Endothelial cell of umbilical vein (primary cell): ENCODE measurements around the gene MYO7B. TPM values are rescaled to one million over a fixed set of nuclear protein-coding genes. Genes with fewer than 3 reads are reported as not detected.

Experiments
- BruUV-seq: library from RNA; stranded (reverse); fragments of 400-500 nt; replicated peaks from 2 replicates; lab custom pipeline; 2021; lab: Mats Ljungman, UMichigan
- CTCF ChIA-PET: fragments of 300-600, 350-600 bp; sonication (Branson Sonifier 250); formaldehyde crosslinking; loops from one replicate; lab custom pipeline; 2021; ENCODE audit warnings: antibody characterized with exemption, inconsistent platforms; lab: Charles Lee
- POLR2A ChIA-PET: fragments of 300-600, 350-600 bp; sonication (Branson Sonifier 250); formaldehyde crosslinking; loops from one replicate; lab custom pipeline; 2021; ENCODE audit warnings: antibody characterized with exemption, inconsistent platforms; lab: Charles Lee
- DNase-seq: peaks from one replicate; pipeline ENCODE4 v3.0.0-alpha.2; 2011; ENCODE audit warnings: low read depth, low spot score
- FAIRE-seq: peaks from 2 replicates; lab custom pipeline; 2011; peaks lifted over from hg19 to GRCh38; lab: Jason Lieb, UNC
- H2AFZ ChIP-seq: 2 replicates; pipeline ENCODE4 v1.6.0; 2012; ENCODE audit warnings: low read depth, low read length, control low read depth, inconsistent platforms
- H3K27ac ChIP-seq: 2 replicates; pipeline ENCODE4 v1.5.1; 2011; ENCODE audit warnings: low read depth, mild to moderate bottlenecking, control low read depth, low read length, moderate library complexity; ENCODE audit not compliant: insufficient read depth
- H3K27me3 ChIP-seq, 2 experiments: 2 replicates each; pipeline versions ENCODE4 v1.6.0 to v1.6.1; 2011; ENCODE audit warnings: low read length in 2 of 2, mixed read lengths in 1 of 2; ENCODE audit not compliant: control insufficient read depth in 2 of 2, insufficient read depth in 2 of 2
- H3K36me3 ChIP-seq, 2 experiments: 2 replicates in 1 of 2; 3 replicates in 1 of 2; pipeline ENCODE4 v1.5.1; 2011; ENCODE audit warnings: low read length in 2 of 2, mild to moderate bottlenecking in 1 of 2, moderate library complexity in 1 of 2; ENCODE audit not compliant: control insufficient read depth in 2 of 2, insufficient read depth in 2 of 2; ENCODE audit errors: extremely low read depth in 1 of 2
- H3K4me1 ChIP-seq: 3 replicates; pipeline ENCODE4 v1.5.1; 2011; ENCODE audit warnings: mild to moderate bottlenecking, low read length; ENCODE audit not compliant: control insufficient read depth, insufficient read depth; ENCODE audit errors: extremely low read depth
- H3K4me2 ChIP-seq: 2 replicates; pipeline ENCODE4 v1.6.1; 2011; ENCODE audit warnings: low read length, control low read depth, mixed read lengths; ENCODE audit not compliant: insufficient read depth
- H3K4me3 ChIP-seq, 3 experiments: fragments of 200-600 bp in 1 of 3; sonication (generic), shearing (Covaris generic) in 1 of 3; replicated peaks in 1 of 3; 2 replicates each; pipeline ENCODE4 v1.5.1; 2011 to 2016; ENCODE audit warnings: control low read depth in 3 of 3, low read length in 3 of 3, mild to moderate bottlenecking in 2 of 3, inconsistent platforms in 1 of 3, low read depth in 1 of 3, moderate library complexity in 1 of 3; ENCODE audit not compliant: insufficient read depth in 1 of 3
- H3K79me2 ChIP-seq: 2 replicates; pipeline ENCODE4 v1.6.0; 2012; ENCODE audit warnings: low read length, inconsistent platforms; ENCODE audit not compliant: control insufficient read depth, insufficient read depth
- H3K9ac ChIP-seq: replicated peaks from 2 replicates; pipeline ENCODE3; 2011; ENCODE audit warnings: low read length, control low read depth; ENCODE audit not compliant: insufficient read depth; ENCODE audit errors: extremely low read depth
- H3K9me1 ChIP-seq: replicated peaks from 3 replicates; pipeline ENCODE4 v1.6.0; 2011; ENCODE audit warnings: mild to moderate bottlenecking, low read length; ENCODE audit not compliant: control insufficient read depth, insufficient read depth; ENCODE audit errors: extremely low read depth
- H3K9me3 ChIP-seq: replicated peaks from 2 replicates; pipeline ENCODE4 v1.5.1; 2012; ENCODE audit warnings: low read length, inconsistent platforms; ENCODE audit not compliant: control insufficient read depth, insufficient read depth
- H4K20me1 ChIP-seq: replicated peaks from 2 replicates; pipeline ENCODE3; 2011; ENCODE audit warnings: mild to moderate bottlenecking, low read length; ENCODE audit not compliant: control insufficient read depth, insufficient read depth; ENCODE audit errors: extremely low read depth
- CTCF ChIP-seq, 2 donors: IDR thresholded peaks; 1 replicate in 1 of 2; 2 replicates in 1 of 2; pipeline ENCODE4 v1.5.1; 2011; ENCODE audit warnings: low read length in 2 of 2, mild to moderate bottlenecking in 2 of 2, moderate library complexity in 2 of 2, control low read depth in 1 of 2, inconsistent platforms in 1 of 2, low read depth in 1 of 2; ENCODE audit not compliant: insufficient read depth in 1 of 2; ENCODE audit errors: extremely low read depth in 1 of 2
- EZH2 ChIP-seq: IDR thresholded peaks from 2 replicates; pipeline ENCODE4 v1.6.1; 2012; ENCODE audit warnings: borderline replicate concordance, low read depth, mild to moderate bottlenecking, moderate library complexity, low read length, inconsistent platforms; ENCODE audit not compliant: severe bottlenecking
- FOS ChIP-seq: IDR thresholded peaks from 2 replicates; pipeline ENCODE4 v1.6.1; 2011; ENCODE audit warnings: mild to moderate bottlenecking, low read length, moderate library complexity, borderline replicate concordance; ENCODE audit not compliant: insufficient read depth
- GATA2 ChIP-seq: IDR thresholded peaks from 2 replicates; pipeline ENCODE4 v1.7.0; 2011; ENCODE audit warnings: low read depth, mild to moderate bottlenecking, moderate library complexity, mixed read lengths, low read length; ENCODE audit not compliant: insufficient read length, insufficient read depth
- JUN ChIP-seq: IDR thresholded peaks from 2 replicates; pipeline ENCODE4 v1.6.1; 2011; ENCODE audit warnings: borderline replicate concordance, low read depth; ENCODE audit not compliant: insufficient read length, insufficient read depth
- MAX ChIP-seq: IDR thresholded peaks from 2 replicates; pipeline ENCODE4 v1.6.1; 2011; ENCODE audit not compliant: insufficient read depth, insufficient read length
- MYC ChIP-seq: IDR thresholded peaks from one replicate; pipeline ENCODE4 v1.6.1; 2011; ENCODE audit warnings: mild to moderate bottlenecking, low read depth, low read length
- POLR2A ChIP-seq: IDR thresholded peaks from 2 replicates; pipeline ENCODE4 v1.6.1; 2012; ENCODE audit warnings: low read depth, mild to moderate bottlenecking, control low read depth, low read length
- POLR2AphosphoS5 ChIP-seq: IDR thresholded peaks from 2 replicates; pipeline ENCODE4 v1.6.1; 2012; ENCODE audit warnings: low read depth, mild to moderate bottlenecking, control low read depth, low read length, moderate library complexity; ENCODE audit not compliant: insufficient read depth
- dilution Hi-C: fragments of 300-500 bp; cut with MboI; formaldehyde crosslinking; loops from one replicate; pipeline ENCODE4 v1.15.0; 2019; ENCODE audit warnings: low sequenced_read_pairs; ENCODE audit not compliant: extremely low pct_ligation_motif_present
- intact Hi-C: fragments of 100-400 bp; cut with micrococcal nuclease; formaldehyde crosslinking; loops from one replicate; pipeline ENCODE4 v1.10.0; 2022
- polyA plus RNA-seq, 4 experiments: library from polyadenylated mRNA; depleted of rRNA in 3 of 4; stranded (reverse) in 3 of 4; unstranded in 1 of 4; fragments of >200 nt; gene quantifications; 2 replicates each; pipeline versions ENCODE4 v1.2.1 to v1.2.3, GENCODE V29; 2011 to 2012; ENCODE audit warnings: missing spikeins in 1 of 4
- total RNA-seq: library from RNA; stranded (reverse); gene quantifications from 2 replicates; pipeline ENCODE4 v1.2.3, GENCODE V29; 2021

The MYO7B gene
- total and polyA plus RNA-seq, 2 donors (not counting 3 experiments of a cell fraction or from before 2014, with no cell fraction given), result 0.17 TPM; not detected in 1

- CTCF ChIA-PET, result interaction anchor here (0.7 to 1.6 kb wide), 5 partner anchors 11 to 50 kb away, joined by 3 to 4 read pairs (median 3); no protein-coding TSS in a partner anchor
- FAIRE-seq, result no peak
- Histone ChIP-seq H3K4me3 (no peak overlapping the region), H3K36me3 (no peaks in the 10 kb centered on the region), H3K79me2 (no peaks in the 10 kb centered on the region), H4K20me1 (no peaks in the 10 kb centered on the region), H3K27ac (no peak overlapping the region), H3K4me1 (no peaks in the 10 kb centered on the region), H3K9me3 (no peaks in the 10 kb centered on the region), H3K9me1 (no peaks in the 10 kb centered on the region), H3K9ac (no peak overlapping the region), H2AFZ (no peak overlapping the region), H3K27me3 (no peaks in the 10 kb centered on the region), H3K4me2 (no peak overlapping the region)
- POLR2A ChIA-PET, result no interaction called here
- intact Hi-C loops, result no loop called here
- no peak for TF ChIP-seq JUN
- TF ChIP-seq GATA2, result no peak
- no peak for TF ChIP-seq POLR2AphosphoS5
- TF ChIP-seq MAX, result no peak
- no peak for TF ChIP-seq MYC
- no peak for TF ChIP-seq POLR2A
- TF ChIP-seq CTCF (IDR thresholded peaks at IDR 0.05; ENCODE audit: extremely low read depth in 1 of 2, insufficient read depth in 1 of 2, low read depth in 1 of 2, low read length in 2 of 2), result no peak
- TF ChIP-seq EZH2, result no peak
- no peak for TF ChIP-seq FOS
- no peak for DNase-seq
- no TSS peak for BruUV-seq
- dilution Hi-C loops, result no loop called here
These were observed 95.5 kb downstream of the MYO7B start for GRCh38 chr2:127630864-127631540.
